Measurements from ENCODE around the gene JAGN1. TPM values are rescaled to one million over a fixed set of nuclear protein-coding genes. Genes with fewer than 3 reads are reported as not detected.

Gene JAGN1
- total and polyA plus RNA-seq, 2 of the 8 experiments (the other 6 are each of a cell fraction or from before 2014, with no cell fraction given) = 26.9 to 51.6 TPM

DNA sequence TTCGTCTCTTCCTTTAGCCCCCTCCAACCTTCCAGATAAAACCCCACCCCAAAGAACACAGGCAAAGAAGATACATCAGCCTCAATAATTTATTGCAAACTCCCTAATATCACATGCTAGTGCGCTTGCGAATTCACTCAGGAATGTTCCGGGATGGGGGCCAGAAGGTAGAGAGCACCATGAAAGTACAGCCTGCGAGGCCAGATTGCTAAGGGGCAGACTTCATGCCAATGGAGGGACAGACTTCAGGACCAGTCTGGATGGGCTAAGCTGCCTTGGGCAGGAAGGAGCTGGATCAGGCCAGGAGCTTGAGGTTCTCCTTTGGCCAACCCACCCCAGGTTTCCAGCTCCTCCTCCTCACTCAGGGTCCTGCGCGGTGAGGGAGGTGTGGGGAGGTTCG, 23.8 kb upstream of the JAGN1 start:
- Histone ChIP-seq H4K8ac (ENCODE audit: extremely low read depth, insufficient read depth, low read length) (no peak overlapping the region), H3K36me3 (ENCODE audit: control insufficient read depth in 2 of 4, insufficient read depth in 4 of 4, low read length in 3 of 4) (no peaks in the 10 kb centered on the region), H3K27me3 (replicated peaks in 1 of 4; ENCODE audit: control insufficient read depth in 3 of 4, extremely low read depth in 1 of 4, insufficient read depth in 3 of 4, low read length in 3 of 4) (peaks cover 0 to 10% (median 4%) of the 10 kb centered on the region in 4 experiments; a peak in 3 of 7 replicates), H3K9me3 (ENCODE audit: insufficient read depth in 2 of 2, low read depth in 1 of 2, low read length in 1 of 2) (no peaks in the 10 kb centered on the region), H3K79me1 (ENCODE audit: low read depth, low read length) (no peaks in the 10 kb centered on the region), H2AFZ (ENCODE audit: low read length) (no peak overlapping the region), H4K91ac (replicated peaks; ENCODE audit: insufficient read length, low read length) (no peak overlapping the region), H4K5ac (ENCODE audit: insufficient read length, low read depth, low read length) (no peak overlapping the region), H3K27ac (ENCODE audit: low read depth, low read length) (no peak overlapping the region), H3K79me2 (ENCODE audit: control insufficient read depth in 1 of 2, insufficient read depth in 2 of 2, low read length in 2 of 2) (no peaks in the 10 kb centered on the region), H3K23me2 (ENCODE audit: low read depth, low read length) (peaks cover 4% of the 10 kb centered on the region; the same call in 1 of the 2 replicates), H2BK12ac (ENCODE audit: low read depth, low read length) (no peak overlapping the region), H2AK5ac (ENCODE audit: low read depth, low read length) (no peak overlapping the region), H2BK120ac (replicated peaks; ENCODE audit: low read depth, low read length) (no peak overlapping the region), H4K20me1 (replicated peaks in 1 of 2; ENCODE audit: control insufficient read depth in 1 of 2, insufficient read depth in 2 of 2, low read length in 2 of 2) (no peaks in the 10 kb centered on the region), H3K9ac (replicated peaks in 1 of 4; ENCODE audit: extremely low read depth in 1 of 4, low read depth in 3 of 4, low read length in 3 of 4) (no peak overlapping the region), H3K18ac (ENCODE audit: extremely low read depth, low read length) (no peak overlapping the region), H2BK20ac (ENCODE audit: low read length) (no peak overlapping the region), H2BK5ac (ENCODE audit: low read depth, low read length) (no peak overlapping the region), H3K56ac (replicated peaks; ENCODE audit: insufficient read length, low read depth, low read length) (no peak overlapping the region), H2BK15ac (ENCODE audit: low read length) (no peak overlapping the region), H3K4me1 (replicated peaks in 1 of 4; ENCODE audit: control insufficient read depth in 3 of 4, insufficient read depth in 4 of 4, low read length in 3 of 4) (peaks cover 0 to 3% (median 3%) of the 10 kb centered on the region in 4 experiments; a peak in 5 of 7 replicates), H3K14ac (ENCODE audit: insufficient read length) (no peak overlapping the region), H3K4me3 (ENCODE audit: extremely low read depth in 1 of 4, insufficient read depth in 2 of 4, low read depth in 3 of 4, low read length in 4 of 4) (no peak overlapping the region), H3K4ac (replicated peaks; ENCODE audit: insufficient read length, low read depth, low read length) (no peak overlapping the region), H3K23ac (ENCODE audit: insufficient read length) (no peak overlapping the region), H3K4me2 (ENCODE audit: insufficient read depth in 1 of 2, low read depth in 2 of 2, low read length in 2 of 2) (no peak overlapping the region)
- FAIRE-seq = no peak
- no peak for DNase-seq (ENCODE audit: low read depth in 1 of 2, low spot score in 2 of 2)
- WGBS, 2 experiments (ENCODE audit: extremely low coverage in 1 of 2, insufficient coverage in 1 of 2, insufficient read length in 1 of 2, insufficient replicate concordance in 2 of 2, low coverage in 1 of 2, low lambda C conversion rate in 2 of 2, missing lambda C conversion rate in 1 of 2) = 92% methylated on average over 5 of the region's 8 CpGs; no CpG with 5 or more reads in 1 of the 2 experiments
- ChIA-PET POLR2A (ENCODE audit: partially characterized antibody) (interaction anchor here (1.0 to 1.1 kb wide), 2 partner anchors 8 to 23 kb away, joined by 3 read pairs; no protein-coding TSS in a partner anchor), CTCF (ENCODE audit: partially characterized antibody) (interaction anchor here (0.7 to 1.5 kb wide), 2 partner anchors 10 to 65 kb away, joined by 3 to 5 read pairs; no protein-coding TSS in a partner anchor)
- TF ChIP-seq, protein P1, sequence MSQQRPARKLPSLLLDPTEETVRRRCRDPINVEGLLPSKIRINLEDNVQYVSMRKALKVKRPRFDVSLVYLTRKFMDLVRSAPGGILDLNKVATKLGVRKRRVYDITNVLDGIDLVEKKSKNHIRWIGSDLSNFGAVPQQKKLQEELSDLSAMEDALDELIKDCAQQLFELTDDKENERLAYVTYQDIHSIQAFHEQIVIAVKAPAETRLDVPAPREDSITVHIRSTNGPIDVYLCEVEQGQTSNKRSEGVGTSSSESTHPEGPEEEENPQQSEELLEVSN (IDR thresholded peaks at IDR 0.05) = no peak
- no peak for TF ChIP-seq CREB1 (IDR thresholded peaks at IDR 0.05)
- TF ChIP-seq POLR2AphosphoS5 (IDR thresholded peaks at IDR 0.05; ENCODE audit: low read depth, low read length) = no peak
- no peak for TF ChIP-seq POU5F1 (IDR thresholded peaks at IDR 0.05; ENCODE audit: low read depth, low read length)
- TF ChIP-seq SUZ12 (IDR thresholded peaks at IDR 0.05; ENCODE audit: low read length) = no peak
- no peak for TF ChIP-seq SP4 (IDR thresholded peaks at IDR 0.05; ENCODE audit: low read length)
- no peak for TF ChIP-seq RFX5 (IDR thresholded peaks at IDR 0.05; ENCODE audit: borderline replicate concordance, low read depth, low read length)
- TF ChIP-seq, protein P2, sequence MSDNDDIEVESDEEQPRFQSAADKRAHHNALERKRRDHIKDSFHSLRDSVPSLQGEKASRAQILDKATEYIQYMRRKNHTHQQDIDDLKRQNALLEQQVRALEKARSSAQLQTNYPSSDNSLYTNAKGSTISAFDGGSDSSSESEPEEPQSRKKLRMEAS (IDR thresholded peaks at IDR 0.05) = no peak
- TF ChIP-seq RBBP5 (IDR thresholded peaks at IDR 0.05; ENCODE audit: borderline replicate concordance, low read depth, low read length) = no peak
- no peak for TF ChIP-seq HDAC6 (IDR thresholded peaks at IDR 0.05; ENCODE audit: low read depth, low read length)
- TF ChIP-seq TAF1 (IDR thresholded peaks at IDR 0.05; ENCODE audit: low read depth, low read length) = no peak
- no peak for TF ChIP-seq SP1 (IDR thresholded peaks at IDR 0.05; ENCODE audit: low read depth, low read length)
- no peak for TF ChIP-seq NRF1 (IDR thresholded peaks at IDR 0.05; ENCODE audit: low read depth, low read length)
- no peak for TF ChIP-seq CBX5 (IDR thresholded peaks at IDR 0.05; ENCODE audit: low read depth, low read length)
- TF ChIP-seq POLR2A (IDR thresholded peaks at IDR 0.05; ENCODE audit: control extremely low read depth in 1 of 2, low read depth in 2 of 2, low read length in 2 of 2) = no peak
